NCI-H69 (cell line): ENCODE measurements around the gene CGNL1.

Experiments
- DNase-seq: peaks from one replicate; lab custom pipeline; 2025; lab: John Stamatoyannopoulos, UW

The CGNL1 gene

DNA sequence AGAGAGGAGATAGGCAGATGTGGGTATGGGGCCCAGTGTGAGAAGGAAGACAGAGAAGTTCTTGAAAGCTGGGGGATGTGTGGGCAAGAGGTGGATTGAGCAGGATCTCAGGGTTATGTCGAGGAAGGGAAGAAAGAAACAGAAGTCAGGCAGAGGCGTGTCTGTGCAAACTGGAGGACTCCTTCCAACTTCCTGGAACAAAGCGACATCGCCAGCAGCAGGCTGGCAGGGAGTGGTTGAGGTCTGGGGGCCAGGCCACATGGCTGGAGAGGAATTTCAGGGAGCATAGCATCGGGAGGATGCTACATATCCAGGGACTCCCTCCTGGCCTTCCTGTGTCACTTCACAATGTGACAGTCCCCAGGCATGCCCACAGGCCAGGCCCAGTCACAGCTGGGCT lies 172.5 kb downstream of the CGNL1 start:
- no peak for DNase-seq

DNA sequence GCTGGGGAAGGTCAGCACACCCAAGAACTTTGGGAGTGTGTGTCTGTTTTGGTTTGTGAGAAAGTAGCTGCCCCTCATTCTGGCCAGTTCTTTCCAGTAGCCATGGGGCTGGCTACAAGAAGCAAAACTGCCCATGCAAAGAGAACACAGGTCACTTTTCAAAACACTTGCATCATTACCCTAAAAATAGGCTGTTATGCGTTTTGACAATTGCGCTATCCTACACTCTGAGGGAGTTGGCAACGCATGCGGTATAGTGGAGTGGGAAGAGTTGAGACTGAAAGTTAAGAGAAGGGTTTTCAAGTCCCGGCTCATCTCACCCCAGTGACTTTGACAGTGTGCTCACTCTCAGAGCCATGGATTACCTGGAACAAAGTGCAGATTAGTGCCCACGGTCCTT lies 173.6 kb downstream of the CGNL1 start:
- DNase-seq = no peak

DNA sequence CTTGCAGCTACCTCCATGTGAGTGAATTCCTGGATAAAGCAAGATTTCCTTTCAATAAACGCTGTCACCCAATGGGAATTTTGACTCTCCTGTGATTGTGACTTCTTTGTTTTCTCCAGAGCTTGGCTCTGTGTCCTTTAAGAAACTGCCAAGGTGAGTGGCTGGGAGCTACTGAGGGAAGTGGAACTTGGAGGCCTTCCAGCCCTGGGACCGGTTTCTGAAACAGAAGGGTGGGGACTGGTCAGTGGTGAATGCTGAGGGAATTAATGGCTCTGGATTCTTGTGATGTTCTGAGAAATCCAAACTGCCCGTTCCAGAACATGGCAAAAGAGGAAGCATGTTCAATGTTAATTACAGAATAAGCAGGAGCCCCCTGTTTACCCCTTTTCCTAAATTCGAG lies 174.3 kb downstream of the CGNL1 start:
- no peak for DNase-seq

DNA sequence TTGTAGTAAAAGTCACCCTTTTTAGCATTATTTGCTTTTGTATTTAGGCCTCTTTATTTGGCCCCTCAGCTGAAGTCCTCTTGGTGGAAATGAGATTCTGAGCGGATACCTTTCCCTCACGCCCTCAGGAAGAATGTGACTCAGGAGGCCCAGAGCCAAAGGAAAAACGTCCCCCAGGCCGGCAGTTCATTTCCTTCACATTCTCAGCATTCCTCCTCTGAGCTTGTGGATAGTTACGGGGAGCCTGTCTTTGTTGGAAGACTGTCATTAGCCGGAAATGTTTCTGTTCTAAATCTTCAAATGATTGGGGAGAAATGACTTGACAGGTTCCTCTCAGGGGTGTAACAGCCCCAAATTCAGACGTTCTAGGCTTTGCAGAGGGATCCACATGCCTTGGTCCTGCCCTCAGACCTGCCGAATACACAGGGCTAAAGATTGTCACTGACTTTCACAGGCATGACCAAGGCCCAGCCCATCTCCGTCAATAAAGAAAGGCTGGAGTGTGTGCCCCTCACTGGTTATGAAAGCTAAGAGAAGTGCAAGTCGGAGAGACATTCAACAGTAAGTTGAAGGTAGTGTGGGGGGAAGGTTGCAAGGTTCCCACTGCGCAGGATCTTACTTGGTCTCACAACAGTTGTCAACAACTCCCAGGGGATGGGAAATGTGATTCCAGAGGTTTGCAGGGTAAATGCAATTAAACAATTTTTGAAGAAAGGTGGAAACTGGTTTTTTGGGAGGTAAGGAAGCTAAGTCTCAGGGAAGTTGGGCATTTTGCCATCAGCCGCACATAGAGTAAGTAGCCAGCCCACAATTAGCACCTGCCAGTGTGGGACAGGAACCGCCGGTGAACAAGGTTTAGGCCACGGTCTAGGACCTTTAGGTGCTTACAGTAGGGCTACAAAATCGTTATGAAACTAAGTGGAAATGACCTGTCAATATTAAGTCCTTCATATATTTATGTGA lies 175.7 kb downstream of the CGNL1 start:
- peak; percentile 23 for DNase-seq

DNA sequence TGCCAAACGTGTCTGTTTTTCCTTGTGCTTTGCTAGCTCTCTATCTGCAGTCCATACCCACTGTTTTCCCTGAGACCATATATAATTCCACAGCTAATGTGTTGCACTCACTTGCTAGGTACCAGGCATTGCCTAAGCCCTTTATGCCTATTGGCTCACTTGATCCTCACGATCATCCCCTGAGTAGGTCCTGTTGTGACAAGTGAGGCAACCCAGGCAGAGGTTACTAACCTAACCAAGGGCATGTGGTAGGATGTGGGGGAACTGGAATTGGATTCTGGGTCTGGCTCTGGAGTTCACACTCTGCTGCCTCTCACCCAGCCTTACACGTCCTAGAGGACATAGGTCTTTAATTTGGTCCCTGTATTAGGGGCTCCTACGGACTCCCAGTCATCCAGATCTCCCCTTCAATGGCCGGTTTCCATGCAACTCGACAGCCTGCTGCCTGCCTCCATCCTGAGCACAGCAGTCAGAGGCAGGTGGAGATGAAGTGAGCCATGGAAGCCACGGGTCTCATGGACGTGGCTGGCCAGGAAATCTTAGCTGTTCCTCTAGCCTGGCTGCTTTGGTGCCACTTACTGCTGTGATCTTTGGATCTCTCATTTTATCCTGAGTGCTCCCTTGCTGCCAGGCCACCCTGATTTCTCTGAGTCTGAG lies 176.5 kb downstream of the CGNL1 start:
- no peak for DNase-seq

DNA sequence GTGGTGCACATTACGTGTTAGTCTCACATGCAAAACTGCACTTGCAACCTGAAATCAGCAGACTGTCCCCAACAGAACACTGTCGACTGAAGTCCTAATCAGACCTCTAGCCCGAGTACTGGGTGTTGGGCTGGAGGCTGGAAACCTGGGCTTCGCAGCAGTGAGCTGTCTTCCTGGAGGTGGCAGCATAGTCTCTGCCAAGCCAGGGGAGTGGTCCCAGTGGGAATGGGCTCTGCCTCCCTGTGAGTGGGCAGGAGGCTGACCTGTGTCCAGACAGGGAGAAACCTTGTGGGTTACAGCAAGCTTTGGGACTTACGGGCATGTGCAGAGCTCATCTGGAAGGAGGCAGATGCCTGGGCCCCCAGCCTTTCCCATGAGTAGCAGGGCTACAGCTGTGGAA lies 177.2 kb downstream of the CGNL1 start:
- DNase-seq = peak; percentile 14

DNA sequence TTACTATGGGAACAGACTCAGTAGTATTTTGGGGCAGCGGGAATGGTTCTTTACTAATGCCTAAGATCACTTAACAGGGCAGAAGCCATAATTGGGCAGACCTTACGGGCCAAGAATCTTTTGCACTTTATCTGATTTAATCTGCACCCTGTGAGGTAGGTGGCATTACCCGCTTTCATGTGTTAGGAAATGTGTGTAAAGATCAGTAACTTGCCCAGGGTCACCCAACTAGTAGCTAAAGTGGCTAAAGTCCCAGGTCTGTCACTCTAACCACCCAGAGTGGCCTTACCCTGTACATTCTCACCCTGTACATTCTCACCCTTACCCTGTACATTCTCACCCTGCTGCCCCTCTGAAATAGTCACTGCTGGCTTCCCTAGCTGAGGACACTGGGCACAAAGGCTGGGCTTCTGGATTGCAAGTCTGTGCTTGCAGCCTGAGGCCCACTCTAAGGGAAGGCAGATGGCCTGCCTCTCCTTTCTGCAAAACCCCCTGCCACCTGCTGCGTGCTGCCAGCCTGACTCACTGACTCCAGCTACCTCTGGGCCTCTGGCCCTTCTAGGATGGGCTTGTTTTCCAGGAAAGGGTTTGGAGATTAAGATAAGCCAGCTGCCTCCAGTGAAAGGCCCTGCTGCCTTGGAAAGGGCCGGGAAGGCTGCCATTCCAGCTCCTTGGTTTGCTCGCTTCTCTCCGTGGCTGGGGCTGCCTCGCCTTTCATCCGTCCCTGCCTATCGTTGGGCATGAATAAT lies 177.9 kb downstream of the CGNL1 start:
- peak; percentile 87 for DNase-seq

DNA sequence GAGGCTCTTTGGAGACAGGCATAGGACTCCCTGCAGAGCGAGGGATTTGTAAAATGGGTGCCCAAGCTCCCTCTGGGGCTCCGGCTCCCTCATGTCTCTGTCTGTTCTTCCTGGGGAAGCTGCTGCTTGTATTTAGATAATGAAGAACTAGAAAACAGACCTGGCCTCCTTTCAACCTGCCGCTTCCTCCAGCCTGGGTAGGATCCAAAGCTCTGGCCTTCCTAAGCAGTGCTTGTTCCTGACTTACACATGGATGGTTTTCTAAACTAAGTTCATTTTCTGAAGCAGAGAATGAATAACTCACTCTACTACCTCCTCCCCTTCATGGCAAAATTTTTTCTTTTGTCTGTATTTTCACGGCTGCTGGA lies 178.5 kb downstream of the CGNL1 start:
- no peak for DNase-seq

DNA sequence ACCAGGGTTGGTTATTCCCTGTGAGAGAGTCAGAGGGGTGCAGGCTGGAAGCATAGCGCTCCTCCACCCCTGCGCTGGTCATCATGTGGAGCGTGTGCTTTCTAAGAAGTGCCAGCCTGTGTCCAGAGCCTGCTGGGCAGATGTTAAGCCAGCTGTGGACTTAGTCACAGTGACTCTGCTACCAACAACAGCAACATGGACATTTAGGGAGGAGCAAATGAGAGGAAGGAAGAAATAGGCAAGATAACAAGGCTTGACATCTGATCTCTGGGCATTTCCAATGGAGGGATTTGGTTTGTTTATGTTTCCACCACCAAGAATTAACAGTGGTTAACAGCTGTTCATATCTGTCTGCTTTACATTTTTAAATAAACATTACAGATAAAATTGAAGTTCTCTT lies 179.0 kb downstream of the CGNL1 start:
- DNase-seq = peak; percentile 23

DNA sequence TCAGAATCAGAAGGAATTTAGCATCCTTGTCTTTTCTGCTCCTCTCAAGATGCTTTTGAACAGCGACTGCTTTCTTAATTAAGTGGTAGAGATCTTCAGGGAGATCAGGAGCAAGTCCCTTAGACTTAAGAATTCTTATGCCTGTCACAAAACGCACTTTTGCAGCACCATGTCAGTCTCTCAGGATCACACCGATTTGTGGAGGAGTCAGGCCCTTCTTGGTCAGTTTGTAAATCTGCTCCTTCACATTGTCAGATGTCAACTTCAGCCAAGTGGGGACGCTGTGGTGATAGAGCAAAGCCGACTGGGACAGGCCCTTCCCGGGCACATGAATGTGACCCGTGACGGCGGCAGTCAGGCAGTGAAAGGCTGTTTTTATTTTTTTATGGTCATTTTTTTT lies 179.7 kb downstream of the CGNL1 start:
- DNase-seq = no peak

DNA sequence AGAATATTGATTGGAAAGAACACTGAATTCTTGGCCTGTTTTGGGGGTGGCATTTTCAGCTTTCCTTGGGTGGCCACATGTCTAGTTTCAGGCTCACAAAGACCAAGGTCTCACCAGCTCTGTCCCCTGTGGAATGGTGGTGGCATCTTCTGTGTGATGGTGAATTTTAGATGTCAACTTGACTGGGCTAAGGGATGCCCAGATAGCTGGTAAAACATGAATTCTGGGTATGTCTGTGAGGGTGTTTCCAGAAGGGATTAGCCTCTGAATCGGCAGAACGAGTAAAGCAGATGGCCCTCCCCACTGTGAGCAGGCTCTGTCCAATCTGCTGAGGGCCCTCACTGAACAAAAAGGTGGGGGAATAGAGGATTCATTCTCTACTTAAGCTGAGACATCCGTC lies 181.0 kb downstream of the CGNL1 start:
- DNase-seq = no peak

DNA sequence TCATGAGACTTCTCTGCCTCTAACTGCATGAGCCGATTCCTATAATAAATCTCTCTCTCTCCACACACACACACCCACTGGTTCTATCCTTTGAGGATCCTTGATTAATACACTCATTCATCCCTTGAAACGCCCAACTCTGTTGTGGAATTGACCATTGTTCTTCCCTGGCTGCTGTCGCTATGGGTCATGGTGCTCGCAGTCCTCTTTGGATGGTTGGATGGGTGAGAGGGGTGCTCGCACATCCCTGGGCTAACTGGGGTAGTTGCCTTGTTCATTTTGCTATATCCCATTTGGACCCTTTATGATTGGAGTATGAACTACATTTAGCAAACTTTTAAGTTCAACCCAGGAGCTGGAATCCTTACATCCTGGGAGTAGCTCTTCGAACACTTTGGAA lies 181.5 kb downstream of the CGNL1 start:
- DNase-seq = no peak

DNA sequence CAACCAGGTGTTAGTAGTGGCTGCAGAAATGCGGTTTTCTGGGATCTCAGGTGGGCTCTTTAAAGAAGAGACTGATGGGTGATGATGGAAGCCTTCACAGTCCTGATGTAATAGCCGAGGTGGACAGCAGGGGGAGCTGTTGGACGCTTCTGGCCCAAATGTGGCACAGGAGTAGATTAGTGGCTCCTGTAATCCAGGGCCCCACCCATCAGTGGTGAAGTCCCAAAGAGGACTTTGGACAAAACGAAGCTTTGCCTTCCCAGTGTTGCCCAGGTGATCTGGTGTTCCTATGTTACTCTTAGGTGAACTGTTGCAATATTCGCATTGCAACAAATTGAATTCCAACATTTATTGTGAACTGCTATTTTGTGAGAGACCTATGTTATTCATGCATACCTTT lies 183.6 kb downstream of the CGNL1 start:
- peak; percentile 71 for DNase-seq

DNA sequence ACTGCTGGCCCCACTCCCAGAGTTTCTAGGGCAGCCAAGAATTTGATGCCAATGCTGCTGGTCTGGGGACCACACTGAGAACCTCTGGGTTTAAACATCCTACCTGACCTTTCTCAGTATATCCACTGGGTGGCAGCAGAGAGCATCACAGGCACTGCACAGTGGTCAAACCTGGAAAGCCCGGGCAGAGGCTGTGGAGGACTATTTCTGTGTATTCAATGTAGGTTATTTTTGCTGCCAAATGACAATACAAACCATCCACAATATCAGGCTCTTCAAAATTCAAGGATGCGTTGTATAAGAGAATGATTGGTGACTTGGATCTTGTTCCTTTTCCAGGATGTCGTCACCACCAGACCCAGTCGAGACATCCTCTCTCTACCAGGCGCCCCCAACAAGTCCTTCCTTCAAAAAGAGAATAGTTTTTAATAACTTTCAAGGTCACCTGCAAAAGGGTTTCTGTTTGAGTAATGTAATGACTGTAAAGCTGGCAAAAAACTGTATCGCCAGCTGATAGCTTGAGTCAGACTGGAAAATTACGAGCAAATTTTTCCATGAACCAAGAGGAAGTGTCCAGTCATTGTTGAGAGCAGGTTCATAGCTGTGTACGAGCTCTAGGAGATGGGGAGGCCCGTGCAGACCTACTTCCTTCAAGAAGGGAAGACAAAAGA lies 184.9 kb downstream of the CGNL1 start:
- peak; percentile 74 for DNase-seq

DNA sequence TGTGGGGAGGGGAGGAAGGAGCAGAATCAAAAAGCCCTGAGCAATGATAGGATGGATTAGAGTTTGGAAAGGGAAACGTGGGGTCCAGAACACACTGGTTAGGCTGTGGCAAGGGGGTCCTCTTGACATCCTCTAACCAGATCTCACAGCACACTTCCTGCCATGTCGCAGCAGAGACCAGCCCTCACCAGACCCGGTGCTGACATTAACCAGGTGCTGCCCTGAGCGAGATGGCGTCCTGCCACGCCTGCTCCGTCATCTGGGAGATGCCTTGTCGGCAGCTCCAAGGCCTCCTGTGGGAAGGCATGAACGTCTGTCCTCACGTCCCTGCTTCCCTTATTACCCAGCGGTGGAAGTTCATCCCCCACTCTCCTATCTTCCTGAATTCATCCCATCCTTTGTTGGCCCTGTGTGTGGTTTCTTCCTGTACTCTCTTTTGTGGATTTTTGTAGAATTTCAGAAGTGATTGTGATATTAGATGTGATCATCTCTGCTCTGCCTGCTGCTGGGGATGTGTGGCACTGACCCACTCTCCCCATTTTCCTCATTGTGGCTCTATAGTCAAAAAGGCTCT lies 186.0 kb downstream of the CGNL1 start:
- DNase-seq = no peak

DNA sequence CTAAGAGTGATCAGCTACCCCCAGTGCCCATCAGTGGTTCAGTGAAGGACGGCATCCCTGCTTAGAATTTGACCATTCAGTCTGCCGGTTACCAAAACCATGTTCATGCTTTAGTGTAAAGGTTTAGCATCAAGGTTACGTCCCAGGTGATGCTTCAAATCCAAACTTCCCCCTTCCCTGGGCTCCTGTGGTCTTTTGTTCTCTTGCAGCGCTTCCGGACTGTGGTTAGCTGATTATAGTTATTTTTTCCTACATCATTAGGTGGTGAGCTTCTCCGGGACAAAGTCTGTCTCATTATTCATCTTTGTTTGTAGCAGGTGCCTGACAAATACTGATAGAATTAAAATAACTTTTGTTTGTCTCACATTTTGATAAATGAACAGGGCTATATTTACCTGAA lies 187.1 kb downstream of the CGNL1 start:
- DNase-seq = peak; percentile 8

DNA sequence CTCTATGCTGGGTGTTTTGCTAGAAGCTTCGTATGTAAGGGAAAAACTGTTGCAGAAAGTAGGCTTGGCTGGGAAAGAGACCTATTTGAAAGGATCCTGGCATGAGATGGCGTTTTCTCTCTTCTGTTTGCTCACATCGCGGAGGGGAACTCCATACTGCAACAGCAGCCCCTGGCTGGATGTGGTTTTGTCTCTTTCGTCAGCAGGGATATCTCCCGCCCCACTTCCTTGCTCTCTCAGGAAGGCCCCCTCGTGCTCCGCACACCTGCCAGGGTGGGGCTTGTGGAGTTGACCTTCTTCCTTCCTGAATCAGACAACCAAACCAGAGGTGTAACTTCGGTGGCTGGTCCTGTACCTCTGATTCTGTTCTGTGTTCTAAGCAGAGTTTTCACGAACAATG lies 189.0 kb downstream of the CGNL1 start:
- DNase-seq = peak; percentile 86

DNA sequence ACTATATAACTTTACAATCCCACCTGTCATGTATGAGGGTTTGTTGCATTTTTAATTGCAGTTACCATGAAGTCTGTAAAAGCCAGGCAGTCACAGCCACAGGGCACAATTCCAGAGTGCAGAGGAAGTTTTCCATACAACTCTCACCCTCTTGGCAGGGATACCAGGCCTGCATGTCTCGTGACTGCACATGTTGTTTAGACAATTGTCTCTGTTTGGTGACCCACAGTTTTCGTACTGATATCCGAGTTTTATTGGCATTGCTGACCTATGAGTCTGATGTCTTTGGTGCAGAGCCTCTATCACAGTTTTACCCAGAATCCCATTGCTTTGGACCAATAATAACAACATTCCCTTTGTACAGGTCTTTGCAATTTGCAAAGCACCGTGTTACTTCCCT lies 190.5 kb downstream of the CGNL1 start:
- no peak for DNase-seq

DNA sequence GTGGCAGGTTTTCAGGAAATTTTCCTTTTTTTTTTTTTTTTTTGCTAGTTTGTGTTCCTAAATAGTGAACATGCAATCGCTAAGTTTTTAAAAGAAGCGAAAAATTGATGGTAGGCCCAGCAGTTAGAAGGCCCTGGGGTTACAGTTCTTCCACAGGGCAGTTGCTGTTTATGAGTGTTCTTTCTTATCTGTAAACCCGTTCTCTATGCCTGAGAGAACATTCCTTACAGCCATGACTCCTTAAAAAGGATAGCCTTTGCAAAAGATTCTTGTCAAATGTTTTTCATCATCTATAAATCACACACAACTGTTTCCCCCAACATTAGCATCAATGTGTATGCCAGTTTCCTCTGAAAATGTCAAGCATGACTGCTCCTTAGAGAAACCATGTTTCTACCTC lies 191.6 kb downstream of the CGNL1 start:
- DNase-seq = no peak

DNA sequence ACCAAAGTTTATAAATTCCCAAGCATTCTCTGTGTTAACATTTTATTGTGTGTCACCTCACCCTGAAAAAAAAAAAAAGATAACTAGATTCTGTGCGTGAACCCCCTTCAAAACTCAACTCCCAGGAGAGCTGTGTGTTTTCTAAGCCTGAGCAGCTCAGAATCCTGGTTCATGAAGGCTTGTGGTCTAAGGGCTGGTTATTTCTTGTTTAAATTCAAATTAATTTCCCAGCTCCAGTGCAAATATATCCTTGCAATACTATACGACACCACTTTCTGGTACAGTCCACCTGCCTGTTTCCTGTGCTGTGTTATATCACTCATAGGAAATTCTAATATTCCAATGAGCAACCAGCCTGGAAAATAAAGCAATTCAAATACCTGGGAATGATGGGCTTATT lies 192.0 kb downstream of the CGNL1 start:
- DNase-seq = no peak

DNA sequence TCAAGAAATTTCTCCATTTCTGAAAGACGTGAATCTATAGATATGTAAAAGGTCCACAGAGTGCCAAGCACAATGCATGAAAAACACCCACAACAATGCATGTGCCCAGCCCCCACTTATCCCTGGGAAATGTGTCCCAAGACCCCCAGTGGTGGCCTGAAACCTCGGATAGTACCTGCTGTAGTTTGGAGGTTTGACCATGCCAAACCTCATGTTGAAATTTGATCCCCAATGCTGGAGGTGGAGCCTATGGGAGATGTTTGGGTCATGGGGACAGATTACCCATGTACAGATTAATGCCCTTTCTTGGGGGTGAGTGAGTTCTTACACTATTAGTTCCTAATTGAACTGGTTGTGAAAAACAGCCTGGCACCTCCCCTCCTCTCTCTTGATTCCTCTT lies 194.0 kb downstream of the CGNL1 start:
- no peak for DNase-seq

DNA sequence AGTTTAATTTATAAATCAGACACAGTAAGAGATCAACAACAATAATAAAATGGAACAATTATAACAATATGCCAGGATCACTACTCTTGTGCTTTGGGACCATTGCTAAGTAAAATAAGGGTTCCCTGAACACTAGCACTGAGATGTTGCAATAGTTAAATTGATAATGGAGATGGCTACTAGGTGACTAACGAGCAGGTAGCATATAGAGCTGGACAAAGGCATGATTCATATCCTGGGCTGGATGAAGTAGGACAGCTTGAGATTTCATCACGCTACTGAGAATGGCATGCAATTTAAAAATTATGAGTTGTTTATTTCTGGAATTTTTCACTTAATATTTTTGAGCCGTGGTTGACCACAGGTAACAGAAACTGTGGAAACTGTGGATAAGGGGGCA lies 194.7 kb downstream of the CGNL1 start:
- no peak for DNase-seq
